Measurements from ENCODE around the gene FAM50A.
"Not testable (repeated sequence)": the region's sequence is repeated elsewhere in the genome, so short reads cannot be mapped to it uniquely, and the experiment has no call there.

The FAM50A gene

GRCh38 chrX:154443992-154444754, at the start of gene FAM50A:
TSS of gene FAM50A (plus strand) at chrX:154444141. CDS start at chrX:154444236, 95 bp downstream.
- peak; percentile 0 for DNase-seq

GRCh38 chrX:154396363-154396762, 47.6 kb upstream of the FAM50A start:
- not testable (repeated sequence) for DNase-seq

GRCh38 chrX:154396973-154397887, 46.7 kb upstream of the FAM50A start:
- DNase-seq = no peak

GRCh38 chrX:154397888-154398667, 45.9 kb upstream of the FAM50A start, which contains the start of gene RPL10:
TSS of gene RPL10 (plus strand) at chrX:154398377. CDS start at chrX:154398520, 143 bp downstream.
- peak; percentile 93 for DNase-seq

GRCh38 chrX:154398668-154399526, 45.0 kb upstream of the FAM50A start:
- peak; percentile 67 for DNase-seq

GRCh38 chrX:154399527-154400368, 44.2 kb upstream of the FAM50A start:
- DNase-seq = no peak

- not testable (repeated sequence) for DNase-seq
These were observed 43.5 kb upstream of the FAM50A start for GRCh38 chrX:154400369-154400817.

- DNase-seq = no peak
These were observed 42.7 kb upstream of the FAM50A start for GRCh38 chrX:154401045-154401799.

GRCh38 chrX:154401918-154402621, 41.9 kb upstream of the FAM50A start:
- no peak for DNase-seq

- DNase-seq = no peak
These were observed 41.3 kb upstream of the FAM50A start for GRCh38 chrX:154402622-154403127.

- no peak for DNase-seq
These were observed 40.7 kb upstream of the FAM50A start for GRCh38 chrX:154403192-154403591.

GRCh38 chrX:154403858-154404257, 40.1 kb upstream of the FAM50A start:
- no peak for DNase-seq

GRCh38 chrX:154404625-154405192, 39.2 kb upstream of the FAM50A start:
- DNase-seq = no peak

GRCh38 chrX:154408659-154409221, 35.2 kb upstream of the FAM50A start:
- no peak for DNase-seq

GRCh38 chrX:154409222-154409871, 34.6 kb upstream of the FAM50A start, which contains the start of gene DNASE1L1:
TSS of gene DNASE1L1 (minus strand) at chrX:154409254. CDS start at chrX:154405568, 3,686 bp downstream.
- DNase-seq = no peak

- DNase-seq = peak; percentile 18
These were observed 32.0 kb upstream of the FAM50A start for GRCh38 chrX:154411981-154412340.

GRCh38 chrX:154412468-154412867, 31.5 kb upstream of the FAM50A start:
- DNase-seq = no peak

- DNase-seq = no peak
These were observed 30.8 kb upstream of the FAM50A start for GRCh38 chrX:154413142-154413541.
